ENCODE measurements around the gene ARHGAP24. TPM values are rescaled to one million over a fixed set of nuclear protein-coding genes. Genes with fewer than 3 reads are reported as not detected.

Gene ARHGAP24
- total and polyA plus RNA-seq, 2 experiments from 2014 or later, result 19.5 to 29.6 TPM

DNA sequence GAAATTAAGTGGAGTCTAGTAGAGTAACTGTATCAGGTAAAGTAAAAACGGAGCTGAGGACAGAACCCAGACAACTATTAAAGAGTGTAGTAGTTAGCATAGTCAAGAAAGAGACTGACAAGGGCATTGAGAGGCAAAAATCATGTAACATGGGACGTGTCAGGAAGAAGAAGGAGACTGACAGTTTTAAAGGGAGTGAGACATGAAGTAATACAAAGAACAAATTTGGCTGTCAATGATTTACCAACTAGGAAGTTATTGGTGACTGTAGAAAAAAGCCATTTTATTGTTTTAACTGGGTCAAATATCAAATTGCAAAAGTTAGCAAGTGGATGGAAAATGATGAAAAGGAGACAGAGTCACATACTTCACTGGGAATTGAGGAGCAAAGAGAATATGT, 462.6 kb downstream of the ARHGAP24 start:
- no peak for DNase-seq (ENCODE audit: low spot score)
- Histone ChIP-seq H3K9me3 (ENCODE audit: low read depth) (no peaks in the 10 kb centered on the region), H4K20me1 (ENCODE audit: insufficient read depth, poor library complexity, severe bottlenecking) (no peaks in the 10 kb centered on the region), H3K27ac (no peak overlapping the region), H3K36me3 (replicated peaks; ENCODE audit: insufficient read depth, low read depth) (no peaks in the 10 kb centered on the region), H3K79me2 (no peaks in the 10 kb centered on the region), H3K4me1 (ENCODE audit: insufficient read depth) (peaks cover 6% of the 10 kb centered on the region), H2AFZ (no peak overlapping the region), H3K27me3 (no peaks in the 10 kb centered on the region), H3K4me3 (no peak overlapping the region), H3K4me2 (peak overlapping the region; percentile 9), H3K9me2 (replicated peaks; ENCODE audit: insufficient read depth) (no peaks in the 10 kb centered on the region)
- WGBS (ENCODE audit: low lambda C conversion rate, missing lambda C conversion rate), result 61% methylated on average over 2 of the region's 2 CpGs
- TF ChIP-seq CTCF (IDR thresholded peaks at IDR 0.05; ENCODE audit: poor library complexity) (no peak), EZH2phosphoT487 (IDR thresholded peaks at IDR 0.05; ENCODE audit: low read depth, severe bottlenecking, unreplicated experiment) (no peak), EZH2 (IDR thresholded peaks at IDR 0.05; ENCODE audit: borderline replicate concordance) (no peak)

- 68% methylated on average over 5 of the region's 5 CpGs for WGBS (ENCODE audit: low lambda C conversion rate, missing lambda C conversion rate)
- TF ChIP-seq EZH2phosphoT487 (IDR thresholded peaks at IDR 0.05; ENCODE audit: low read depth, severe bottlenecking, unreplicated experiment), result no peak
- no peak for TF ChIP-seq CTCF (IDR thresholded peaks at IDR 0.05; ENCODE audit: poor library complexity)
- no peak for TF ChIP-seq EZH2 (IDR thresholded peaks at IDR 0.05; ENCODE audit: borderline replicate concordance)
- H3K4me3 ChIP-seq, result no peak overlapping the region
Measured at GRCh38 chr4:85938062-85938461, 463.1 kb downstream of the ARHGAP24 start.

GRCh38 chr4:85938902-85939301, 464.0 kb downstream of the ARHGAP24 start:
- no peak for DNase-seq (ENCODE audit: low spot score)
- Histone ChIP-seq H3K79me2 (no peaks in the 10 kb centered on the region), H2AFZ (no peak overlapping the region), H3K4me1 (ENCODE audit: insufficient read depth) (no peaks in the 10 kb centered on the region), H3K9me2 (replicated peaks; ENCODE audit: insufficient read depth) (no peaks in the 10 kb centered on the region), H3K4me3 (no peak overlapping the region), H3K4me2 (no peak overlapping the region), H4K20me1 (ENCODE audit: insufficient read depth, poor library complexity, severe bottlenecking) (no peaks in the 10 kb centered on the region), H3K27ac (no peak overlapping the region), H3K9me3 (ENCODE audit: low read depth) (no peaks in the 10 kb centered on the region), H3K36me3 (replicated peaks; ENCODE audit: insufficient read depth, low read depth) (no peaks in the 10 kb centered on the region), H3K27me3 (no peaks in the 10 kb centered on the region)
- no peak for TF ChIP-seq CTCF (IDR thresholded peaks at IDR 0.05; ENCODE audit: poor library complexity)
- no peak for TF ChIP-seq EZH2 (IDR thresholded peaks at IDR 0.05; ENCODE audit: borderline replicate concordance)
- no peak for TF ChIP-seq EZH2phosphoT487 (IDR thresholded peaks at IDR 0.05; ENCODE audit: low read depth, severe bottlenecking, unreplicated experiment)
- WGBS (ENCODE audit: low lambda C conversion rate, missing lambda C conversion rate), result 87% methylated on average over 2 of the region's 2 CpGs

More at GRCh38 chr4:85938062-85938461, 463.1 kb downstream of the ARHGAP24 start:
- Histone ChIP-seq H3K9me2 (replicated peaks; ENCODE audit: insufficient read depth) (no peaks in the 10 kb centered on the region), H3K9me3 (ENCODE audit: low read depth) (no peaks in the 10 kb centered on the region), H4K20me1 (ENCODE audit: insufficient read depth, poor library complexity, severe bottlenecking) (no peaks in the 10 kb centered on the region), H3K36me3 (replicated peaks; ENCODE audit: insufficient read depth, low read depth) (no peaks in the 10 kb centered on the region), H3K4me2 (peak overlapping the region; percentile 9), H3K27me3 (no peaks in the 10 kb centered on the region), H3K27ac (no peak overlapping the region), H2AFZ (no peak overlapping the region), H3K4me1 (ENCODE audit: insufficient read depth) (peaks cover under 1% of the 10 kb centered on the region), H3K79me2 (no peaks in the 10 kb centered on the region)
- DNase-seq (ENCODE audit: low spot score), result no peak

DNA sequence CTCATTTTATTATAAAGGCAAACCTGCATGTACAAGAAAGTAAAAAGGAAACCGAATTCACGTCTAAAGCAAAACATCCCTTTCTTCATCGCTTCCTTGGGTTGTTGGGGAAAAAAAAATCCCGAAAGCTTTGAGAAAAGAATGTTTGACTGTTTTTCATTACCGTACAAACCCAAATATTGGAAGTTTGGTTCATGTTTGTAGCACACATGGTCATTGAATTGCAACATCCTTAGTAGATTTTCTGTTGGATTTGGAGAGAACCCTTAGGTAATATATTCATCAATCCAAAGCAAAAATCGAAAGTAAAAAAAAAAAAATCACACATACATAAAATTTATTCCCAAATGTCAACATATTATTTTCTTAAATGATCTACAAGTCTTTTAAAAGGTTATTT, 464.6 kb downstream of the ARHGAP24 start:
- no peaks in the 10 kb centered on the region for H4K20me1 ChIP-seq (ENCODE audit: insufficient read depth, poor library complexity, severe bottlenecking)
- no peak for DNase-seq (ENCODE audit: low spot score)
- H3K9me2 ChIP-seq (replicated peaks; ENCODE audit: insufficient read depth), result no peaks in the 10 kb centered on the region
- no peaks in the 10 kb centered on the region for H3K36me3 ChIP-seq (replicated peaks; ENCODE audit: insufficient read depth, low read depth)
- no peak overlapping the region for H3K27ac ChIP-seq
- H3K4me3 ChIP-seq, result no peak overlapping the region
- H2AFZ ChIP-seq, result no peak overlapping the region
- WGBS (ENCODE audit: low lambda C conversion rate, missing lambda C conversion rate), result 88% methylated on average over 6 of the region's 6 CpGs
- H3K79me2 ChIP-seq, result no peaks in the 10 kb centered on the region
- no peaks in the 10 kb centered on the region for H3K9me3 ChIP-seq (ENCODE audit: low read depth)
- H3K4me2 ChIP-seq, result no peak overlapping the region
- no peak for TF ChIP-seq EZH2 (IDR thresholded peaks at IDR 0.05; ENCODE audit: borderline replicate concordance)
- TF ChIP-seq CTCF (IDR thresholded peaks at IDR 0.05; ENCODE audit: poor library complexity), result no peak
- no peak for TF ChIP-seq EZH2phosphoT487 (IDR thresholded peaks at IDR 0.05; ENCODE audit: low read depth, severe bottlenecking, unreplicated experiment)
- no peaks in the 10 kb centered on the region for H3K4me1 ChIP-seq (ENCODE audit: insufficient read depth)
- no peaks in the 10 kb centered on the region for H3K27me3 ChIP-seq
